Small intestine (tissue), 7 donors: ENCODE results near the gene LGALS8. TPM values are rescaled to one million over a fixed set of nuclear protein-coding genes. Genes with fewer than 3 reads are reported as not detected.

Experiments used
- DNase-seq, 2 donors: peaks; one replicate each; pipeline versions ENCODE4 v3.0.0 to v3.0.0-alpha.2; 2013
- FAIRE-seq: peaks from 2 replicates; lab custom pipeline; 2012; peaks lifted over from hg19 to GRCh38; lab: Jason Lieb, UNC
- H3K27ac ChIP-seq, 3 donors: one replicate each; pipeline ENCODE4 v1.5.1; 2013; ENCODE audit warnings: low read length in 2 of 3, mild to moderate bottlenecking in 2 of 3, control low read depth in 1 of 3, inconsistent platforms in 1 of 3, low read depth in 1 of 3, moderate library complexity in 1 of 3
- H3K27me3 ChIP-seq, 3 donors: one replicate each; pipeline ENCODE4 v1.6.1; 2013; ENCODE audit warnings: low read length in 3 of 3, inconsistent platforms in 1 of 3; ENCODE audit not compliant: control insufficient read depth in 3 of 3, insufficient read depth in 3 of 3
- H3K36me3 ChIP-seq, 3 donors: one replicate each; pipeline ENCODE4 v1.6.1; 2013; ENCODE audit warnings: low read length in 3 of 3, inconsistent platforms in 1 of 3, low read depth in 1 of 3, mild to moderate bottlenecking in 1 of 3, moderate library complexity in 1 of 3; ENCODE audit not compliant: control insufficient read depth in 3 of 3, insufficient read depth in 2 of 3
- H3K4me1 ChIP-seq, 3 donors: one replicate each; pipeline ENCODE4 v1.6.1; 2013; ENCODE audit warnings: low read length in 2 of 3, inconsistent platforms in 1 of 3, low read depth in 1 of 3, mild to moderate bottlenecking in 1 of 3, moderate library complexity in 1 of 3; ENCODE audit not compliant: control insufficient read depth in 3 of 3, insufficient read depth in 2 of 3
- H3K4me3 ChIP-seq, 3 donors: one replicate each; pipeline ENCODE4 v1.5.1; 2013; ENCODE audit warnings: low read length in 3 of 3, control low read depth in 1 of 3, inconsistent platforms in 1 of 3, low read depth in 1 of 3, mild to moderate bottlenecking in 1 of 3, moderate library complexity in 1 of 3
- H3K9me3 ChIP-seq, 2 donors: one replicate each; pipeline ENCODE4 v1.6.1; 2013; ENCODE audit warnings: low read depth in 1 of 2, low read length in 1 of 2; ENCODE audit not compliant: control insufficient read depth in 2 of 2, insufficient read depth in 1 of 2
- WGBS, 3 donors: extraction: QIAGEN DNeasy Blood & Tissue Kit; methylation state at CpG; one replicate each; pipeline ENCODE4 v1.1.7; 2013; 5-methylcytosine and 5-hydroxymethylcytosine counted together
- polyA plus RNA-seq, 4 donors: library from polyadenylated mRNA; stranded (reverse) in 3 of 4; unstranded in 1 of 4; fragments of 200-250 nt in 3 of 4; fragments of 120-200 nt in 1 of 4; gene quantifications; one replicate each; pipeline versions ENCODE4 v1.2.1 to v1.2.3, GENCODE V29; 2013
- donor health status: healthy with polysubstance abuse.
- donor health status: control.
- donor health status: control.
- donor health status: Bipolar disorder and iron deficiency.
- donor health status: healthy.

LGALS8 gene
- polyA plus RNA-seq, 4 donors = 15.0 to 53.2 (median 18.0) TPM

GRCh38 chr1:236553370-236553769, 29.6 kb downstream of the LGALS8 start:
- 78 to 87% (median 82%) methylated on average over 8 of the region's 8 CpGs for WGBS, 3 donors
- H3K27ac ChIP-seq = no peak overlapping the region
- H3K36me3 ChIP-seq = peaks cover 20 to 46% (median 40%) of the 10 kb centered on the region in 3 donors
- H3K4me1 ChIP-seq = no peaks in the 10 kb centered on the region
- H3K27me3 ChIP-seq = no peaks in the 10 kb centered on the region
- no peak overlapping the region for H3K4me3 ChIP-seq
- DNase-seq = no peak
- no peaks in the 10 kb centered on the region for H3K9me3 ChIP-seq
- FAIRE-seq = no peak

DNA sequence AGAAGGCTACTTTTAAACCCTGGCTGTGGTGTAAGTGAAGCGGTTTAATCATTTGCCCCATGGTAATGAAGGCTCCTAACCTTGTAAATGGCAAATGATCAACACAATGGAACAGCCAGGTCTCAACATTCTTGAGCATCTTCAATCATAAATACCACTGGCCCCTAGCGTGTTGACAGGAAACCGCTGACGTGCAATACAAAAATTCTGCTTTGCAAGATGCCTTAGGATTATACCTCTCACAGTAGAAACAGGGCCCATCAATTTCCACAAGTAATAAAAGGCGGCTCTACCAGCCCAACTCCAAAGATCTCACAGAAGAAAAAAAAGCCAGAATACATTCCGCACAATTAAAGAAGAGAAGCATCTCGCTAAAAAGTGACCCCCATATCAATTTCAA, 32.8 kb downstream of the LGALS8 start:
- H3K36me3 ChIP-seq = peaks cover 14 to 52% (median 21%) of the 10 kb centered on the region in 3 donors
- no peaks in the 10 kb centered on the region for H3K27me3 ChIP-seq
- no peak overlapping the region for H3K4me3 ChIP-seq
- no peaks in the 10 kb centered on the region for H3K4me1 ChIP-seq
- H3K9me3 ChIP-seq = no peaks in the 10 kb centered on the region
- no peak for FAIRE-seq
- no peak overlapping the region for H3K27ac ChIP-seq
- 87 to 95% (median 95%) methylated on average over 7 of the region's 7 CpGs for WGBS, 3 donors
- no peak for DNase-seq

DNA sequence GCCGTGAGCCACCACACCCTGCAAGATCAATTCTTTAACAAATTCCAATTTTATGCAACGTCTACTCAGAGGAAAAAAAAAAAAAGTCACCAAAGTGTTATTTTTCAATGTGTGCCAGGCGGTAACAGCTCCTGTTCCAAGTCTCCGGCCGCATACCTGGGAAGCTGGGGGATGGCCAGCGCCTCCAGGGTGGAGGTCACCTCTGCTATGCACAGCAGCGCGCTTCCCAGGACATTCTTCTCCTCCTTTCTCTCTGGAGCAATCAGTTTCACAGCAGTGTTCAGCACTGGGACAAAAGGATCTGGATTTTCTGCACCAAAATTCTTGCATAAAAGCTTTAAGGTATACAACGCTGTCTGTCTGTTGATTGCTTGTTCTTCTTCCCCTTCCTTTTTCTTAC, 34.3 kb downstream of the LGALS8 start:
- H3K36me3 ChIP-seq = peaks cover 14 to 49% (median 20%) of the 10 kb centered on the region in 3 donors
- FAIRE-seq (no peak), DNase-seq (no peak)
- H3K4me3 ChIP-seq = no peak overlapping the region
- no peaks in the 10 kb centered on the region for H3K27me3 ChIP-seq
- no peaks in the 10 kb centered on the region for H3K9me3 ChIP-seq
- 93 to 95% (median 94%) methylated on average over 9 of the region's 9 CpGs for WGBS, 3 donors
- no peak overlapping the region for H3K27ac ChIP-seq
- no peaks in the 10 kb centered on the region for H3K4me1 ChIP-seq

- DNase-seq (no peak), FAIRE-seq (no peak)
- no peaks in the 10 kb centered on the region for H3K4me1 ChIP-seq
- H3K27me3 ChIP-seq = no peaks in the 10 kb centered on the region
- WGBS, 3 donors = 96 to 97% (median 96%) methylated on average over 3 of the region's 3 CpGs
- H3K36me3 ChIP-seq = peaks cover 9 to 51% (median 16%) of the 10 kb centered on the region in 3 donors
- no peak overlapping the region for H3K27ac ChIP-seq
- no peaks in the 10 kb centered on the region for H3K9me3 ChIP-seq
- H3K4me3 ChIP-seq = no peak overlapping the region
These were observed 35.1 kb downstream of the LGALS8 start for GRCh38 chr1:236558846-236559245.

DNA sequence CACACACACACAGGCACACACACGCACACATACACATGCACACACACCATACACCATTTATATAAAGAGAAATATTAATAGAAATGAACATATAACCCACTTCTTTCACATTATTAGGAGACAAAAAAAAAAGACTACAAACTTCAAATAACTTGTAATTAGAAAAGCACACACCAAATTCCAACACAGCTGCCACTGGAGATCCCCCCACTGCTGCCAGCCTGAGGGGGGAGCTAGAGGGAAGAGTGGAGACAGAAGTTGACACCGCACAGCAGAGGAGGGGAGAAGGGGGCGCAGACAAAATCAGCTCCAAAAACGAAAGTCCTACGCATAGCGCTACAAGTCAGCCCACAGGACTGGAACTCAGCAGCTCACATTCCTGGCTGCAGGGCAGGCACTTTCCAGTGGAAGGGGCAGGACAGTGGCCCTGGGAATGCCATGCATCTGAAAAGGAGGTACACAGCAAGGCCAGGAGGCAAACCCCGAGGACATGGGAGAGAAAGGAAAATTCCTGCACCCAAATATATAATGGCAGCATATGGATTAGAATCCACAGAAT, 36.5 kb downstream of the LGALS8 start:
- no peak for FAIRE-seq
- H3K36me3 ChIP-seq = peaks cover 14 to 49% (median 23%) of the 10 kb centered on the region in 3 donors

GRCh38 chr1:236561976-236562375, 38.2 kb downstream of the LGALS8 start:
- no peak for FAIRE-seq
- H3K27ac ChIP-seq = no peak overlapping the region
- H3K36me3 ChIP-seq = peaks cover 17 to 46% (median 21%) of the 10 kb centered on the region in 3 donors
- H3K27me3 ChIP-seq = no peaks in the 10 kb centered on the region
- no peak overlapping the region for H3K4me3 ChIP-seq
- WGBS, 3 donors = 84 to 88% (median 87%) methylated on average over 2 of the region's 2 CpGs
- H3K9me3 ChIP-seq = no peaks in the 10 kb centered on the region
- no peaks in the 10 kb centered on the region for H3K4me1 ChIP-seq
- no peak for DNase-seq

More for the DNA sequence above, 36.5 kb downstream of the LGALS8 start:
- Histone ChIP-seq H3K27me3 (no peaks in the 10 kb centered on the region), H3K4me1 (no peaks in the 10 kb centered on the region), H3K4me3 (no peak overlapping the region), H3K9me3 (no peaks in the 10 kb centered on the region), H3K27ac (no peak overlapping the region)
- DNase-seq = no peak
- 93 to 96% (median 95%) methylated on average over 7 of the region's 7 CpGs for WGBS, 3 donors

DNA sequence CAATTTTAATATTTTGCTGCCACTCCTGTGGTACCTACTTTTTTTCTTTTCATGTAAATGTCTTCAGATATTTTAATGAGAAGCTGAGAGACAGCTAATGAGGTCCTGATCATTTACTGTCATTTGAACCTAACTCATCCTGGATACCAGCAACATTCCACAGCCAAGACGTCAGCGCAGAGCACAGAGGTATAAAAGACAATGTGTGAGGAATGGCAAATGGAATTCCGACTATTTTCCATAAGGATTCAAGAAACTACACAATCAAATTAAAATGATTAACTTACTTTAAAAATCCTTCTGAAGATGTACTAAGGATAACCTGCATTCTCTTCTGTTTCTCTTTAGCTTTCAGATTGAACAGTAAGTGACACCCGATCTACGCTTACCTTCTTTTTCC, 41.7 kb downstream of the LGALS8 start:
- 95 to 99% (median 96%) methylated on average over 5 of the region's 5 CpGs for WGBS, 3 donors
- FAIRE-seq (no peak), DNase-seq (no peak)
- no peaks in the 10 kb centered on the region for H3K9me3 ChIP-seq
- H3K4me1 ChIP-seq = no peaks in the 10 kb centered on the region
- peaks cover 19 to 38% (median 21%) of the 10 kb centered on the region in 3 donors for H3K36me3 ChIP-seq
- no peak overlapping the region for H3K4me3 ChIP-seq
- no peak overlapping the region for H3K27ac ChIP-seq
- no peaks in the 10 kb centered on the region for H3K27me3 ChIP-seq

DNA sequence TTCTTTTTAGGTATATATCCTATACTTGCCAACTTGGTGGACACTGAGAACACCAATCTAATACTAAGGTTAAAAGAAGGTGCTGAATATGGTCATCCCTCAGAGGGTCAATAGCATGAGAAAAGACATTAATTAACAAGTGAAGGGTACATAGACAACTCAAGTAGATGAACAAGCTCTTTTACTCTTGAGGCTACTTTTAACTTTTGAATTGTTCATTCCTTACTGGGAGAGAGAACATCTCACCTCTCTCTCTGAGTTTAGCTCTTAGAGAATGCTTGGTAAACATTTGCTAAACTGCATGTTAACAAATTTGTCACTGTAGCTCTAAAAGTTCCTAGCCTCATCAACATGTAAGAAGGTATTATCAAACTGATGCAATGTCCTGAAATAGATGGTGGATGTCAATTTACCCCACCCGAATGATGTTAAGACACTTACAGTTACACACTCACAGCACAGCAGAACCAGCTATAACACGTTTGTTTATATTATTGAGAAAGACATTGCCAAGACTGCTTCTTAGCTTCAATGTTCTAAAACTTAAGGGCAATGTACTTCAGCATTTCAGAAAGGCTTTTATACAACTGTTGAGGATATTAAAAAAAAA, 44.6 kb downstream of the LGALS8 start:
- H3K36me3 ChIP-seq = peaks cover 23 to 33% (median 29%) of the 10 kb centered on the region in 3 donors
- no peak for FAIRE-seq
- WGBS, 3 donors = 81 to 92% (median 90%) methylated on average over 2 of the region's 2 CpGs

More for the DNA sequence above, 44.6 kb downstream of the LGALS8 start:
- Histone ChIP-seq H3K4me1 (no peaks in the 10 kb centered on the region), H3K27ac (no peak overlapping the region), H3K4me3 (no peak overlapping the region), H3K9me3 (no peaks in the 10 kb centered on the region), H3K27me3 (no peaks in the 10 kb centered on the region)
- DNase-seq = no peak
